Tibial nerve (tissue), 4 donors: ENCODE results near the gene LRP1. TPM values are rescaled to one million over a fixed set of nuclear protein-coding genes. Genes with fewer than 3 reads are reported as not detected.

Experiments used
- DNase-seq, 2 donors: peaks; one replicate each; pipeline ENCODE4 v3.0.0-alpha.2; 2019; ENCODE audit warnings: low spot score in 2 of 2
- H3K27ac ChIP-seq, 4 donors: fragments of 200-600 bp; sonication (generic) in 3 of 4; one replicate each; pipeline ENCODE4 v1.5.1; 2017 to 2019; ENCODE audit warnings: mild to moderate bottlenecking in 1 of 4
- H3K27me3 ChIP-seq, 2 donors: fragments of 200-600 bp; sonication (generic) in 1 of 2; one replicate each; pipeline versions ENCODE4 v1.5.1 to v1.6.0; 2017 to 2019
- H3K36me3 ChIP-seq, 3 donors: fragments of 200-600 bp; sonication (generic); one replicate each; pipeline ENCODE4 v1.5.1; 2018 to 2019
- H3K4me1 ChIP-seq, 4 donors: fragments of 200-600 bp; sonication (generic) in 3 of 4; one replicate each; pipeline ENCODE4 v1.5.1; 2017 to 2019
- H3K4me3 ChIP-seq, 4 donors: fragments of 200-600 bp; sonication (generic) in 3 of 4; one replicate each; pipeline ENCODE4 v1.5.1; 2017 to 2019; ENCODE audit warnings: mild to moderate bottlenecking in 1 of 4, moderate library complexity in 1 of 4
- H3K9me3 ChIP-seq, 4 donors: fragments of 200-600 bp; sonication (generic) in 3 of 4; one replicate each; pipeline ENCODE4 v1.5.1; 2017 to 2019
- EP300 ChIP-seq, 2 donors: sonication (generic); formaldehyde crosslinking; IDR thresholded peaks; one replicate each; pipeline ENCODE4 v1.6.1; 2017; ENCODE audit warnings: antibody characterized with exemption in 2 of 2, mild to moderate bottlenecking in 1 of 2
- POLR2A ChIP-seq, 2 donors: fragments of 450-650 bp; IDR thresholded peaks; one replicate each; pipeline ENCODE4 v1.6.1; 2017; ENCODE audit warnings: antibody characterized with exemption in 2 of 2, mild to moderate bottlenecking in 2 of 2, moderate library complexity in 2 of 2
- WGBS, 2 donors: methylation state at CpG; one replicate each; pipeline ENCODE4 v1.1.5; 2018; 5-methylcytosine and 5-hydroxymethylcytosine counted together
- total RNA-seq, 4 donors: library from RNA; depleted of rRNA; stranded (reverse); fragments of >200 nt; gene quantifications; one replicate each; pipeline ENCODE4 v1.1.0, GENCODE V29; 2016
- TF ChIP-seq, protein P1 (sequence below), 5 experiments: fragments of 200-600 bp in 3 of 5; fragments of 450-650 bp in 2 of 5; sonication (generic) in 3 of 5; IDR thresholded peaks; one replicate each; pipeline ENCODE4 v1.5.1; 2016 to 2019; ENCODE audit warnings: antibody characterized with exemption in 5 of 5, mild to moderate bottlenecking in 3 of 5, moderate library complexity in 2 of 5

Gene LRP1
- total RNA-seq, 4 donors from 2014 or later, result 410 to 653 (median 527) TPM

- peaks cover 0 to 54% (median 0%) of the 10 kb centered on the region in 4 donors for H3K4me1 ChIP-seq
- H3K27ac ChIP-seq, result peak overlapping the region in 2 of 4 donors; percentile 12 to 45
- TF ChIP-seq POLR2A (IDR thresholded peaks at IDR 0.05) (no peak), EP300 (IDR thresholded peaks at IDR 0.05) (no peak)
- TF ChIP-seq, protein P1, sequence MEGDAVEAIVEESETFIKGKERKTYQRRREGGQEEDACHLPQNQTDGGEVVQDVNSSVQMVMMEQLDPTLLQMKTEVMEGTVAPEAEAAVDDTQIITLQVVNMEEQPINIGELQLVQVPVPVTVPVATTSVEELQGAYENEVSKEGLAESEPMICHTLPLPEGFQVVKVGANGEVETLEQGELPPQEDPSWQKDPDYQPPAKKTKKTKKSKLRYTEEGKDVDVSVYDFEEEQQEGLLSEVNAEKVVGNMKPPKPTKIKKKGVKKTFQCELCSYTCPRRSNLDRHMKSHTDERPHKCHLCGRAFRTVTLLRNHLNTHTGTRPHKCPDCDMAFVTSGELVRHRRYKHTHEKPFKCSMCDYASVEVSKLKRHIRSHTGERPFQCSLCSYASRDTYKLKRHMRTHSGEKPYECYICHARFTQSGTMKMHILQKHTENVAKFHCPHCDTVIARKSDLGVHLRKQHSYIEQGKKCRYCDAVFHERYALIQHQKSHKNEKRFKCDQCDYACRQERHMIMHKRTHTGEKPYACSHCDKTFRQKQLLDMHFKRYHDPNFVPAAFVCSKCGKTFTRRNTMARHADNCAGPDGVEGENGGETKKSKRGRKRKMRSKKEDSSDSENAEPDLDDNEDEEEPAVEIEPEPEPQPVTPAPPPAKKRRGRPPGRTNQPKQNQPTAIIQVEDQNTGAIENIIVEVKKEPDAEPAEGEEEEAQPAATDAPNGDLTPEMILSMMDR (IDR thresholded peaks at IDR 0.05), result no peak
- H3K27me3 ChIP-seq, result no peaks in the 10 kb centered on the region
- 33 to 37% methylated on average over 4 of the region's 4 CpGs for WGBS, 2 donors
- peaks cover 4 to 100% (median 4%) of the 10 kb centered on the region in 3 donors for H3K36me3 ChIP-seq
- no peaks in the 10 kb centered on the region for H3K9me3 ChIP-seq
- DNase-seq, result peak in 1 of 2 donors; percentile 35
- H3K4me3 ChIP-seq, result no peak overlapping the region
Measured at GRCh38 chr12:57171668-57172067, 43.4 kb downstream of the LRP1 start.

DNA sequence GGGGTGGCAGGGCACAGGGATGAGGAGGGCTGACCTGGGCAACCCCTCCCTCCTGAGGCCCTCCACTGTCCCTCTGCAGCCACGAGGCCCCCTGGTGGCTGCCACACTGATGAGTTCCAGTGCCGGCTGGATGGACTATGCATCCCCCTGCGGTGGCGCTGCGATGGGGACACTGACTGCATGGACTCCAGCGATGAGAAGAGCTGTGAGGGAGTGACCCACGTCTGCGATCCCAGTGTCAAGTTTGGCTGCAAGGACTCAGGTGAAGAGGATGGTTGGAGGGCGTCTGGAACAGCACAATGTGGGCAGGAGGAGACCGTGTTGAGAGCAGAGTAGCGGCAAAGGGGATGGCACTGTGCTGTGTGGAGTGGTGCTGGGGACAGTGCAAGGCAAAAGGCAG is 44.8 kb downstream of the LRP1 start:
- TF ChIP-seq EP300 (IDR thresholded peaks at IDR 0.05), result no peak
- TF ChIP-seq, protein P1 (IDR thresholded peaks at IDR 0.05), result peak; percentile 26 to 65 (median 32)
- H3K36me3 ChIP-seq, result peaks cover 0 to 100% (median 9%) of the 10 kb centered on the region in 3 donors
- DNase-seq, result no peak

GRCh38 chr12:57173683-57174082 is 45.4 kb downstream of the LRP1 start:
- Histone ChIP-seq H3K4me3 (no peak overlapping the region), H3K27ac (no peak overlapping the region), H3K27me3 (no peaks in the 10 kb centered on the region), H3K9me3 (no peaks in the 10 kb centered on the region), H3K4me1 (peaks cover 0 to 56% (median 0%) of the 10 kb centered on the region in 4 donors), H3K36me3 (peaks cover 0 to 100% (median 15%) of the 10 kb centered on the region in 3 donors)
- no peak for DNase-seq
- 85 to 87% methylated on average over 14 of the region's 14 CpGs for WGBS, 2 donors
- no peak for TF ChIP-seq EP300 (IDR thresholded peaks at IDR 0.05)
- TF ChIP-seq POLR2A (IDR thresholded peaks at IDR 0.05), result no peak
- TF ChIP-seq, protein P1 (IDR thresholded peaks at IDR 0.05), result no peak

More for the DNA sequence above, 44.8 kb downstream of the LRP1 start:
- no peak overlapping the region for H3K4me3 ChIP-seq
- H3K27me3 ChIP-seq, result no peaks in the 10 kb centered on the region
- H3K4me1 ChIP-seq, result peaks cover 0 to 56% (median 0%) of the 10 kb centered on the region in 4 donors
- peak overlapping the region in 1 of 4 donors; percentile 28 for H3K27ac ChIP-seq
- WGBS, 2 donors, result 65 to 68% methylated on average over 10 to 11 of the region's 11 CpGs
- H3K9me3 ChIP-seq, result no peaks in the 10 kb centered on the region

DNA sequence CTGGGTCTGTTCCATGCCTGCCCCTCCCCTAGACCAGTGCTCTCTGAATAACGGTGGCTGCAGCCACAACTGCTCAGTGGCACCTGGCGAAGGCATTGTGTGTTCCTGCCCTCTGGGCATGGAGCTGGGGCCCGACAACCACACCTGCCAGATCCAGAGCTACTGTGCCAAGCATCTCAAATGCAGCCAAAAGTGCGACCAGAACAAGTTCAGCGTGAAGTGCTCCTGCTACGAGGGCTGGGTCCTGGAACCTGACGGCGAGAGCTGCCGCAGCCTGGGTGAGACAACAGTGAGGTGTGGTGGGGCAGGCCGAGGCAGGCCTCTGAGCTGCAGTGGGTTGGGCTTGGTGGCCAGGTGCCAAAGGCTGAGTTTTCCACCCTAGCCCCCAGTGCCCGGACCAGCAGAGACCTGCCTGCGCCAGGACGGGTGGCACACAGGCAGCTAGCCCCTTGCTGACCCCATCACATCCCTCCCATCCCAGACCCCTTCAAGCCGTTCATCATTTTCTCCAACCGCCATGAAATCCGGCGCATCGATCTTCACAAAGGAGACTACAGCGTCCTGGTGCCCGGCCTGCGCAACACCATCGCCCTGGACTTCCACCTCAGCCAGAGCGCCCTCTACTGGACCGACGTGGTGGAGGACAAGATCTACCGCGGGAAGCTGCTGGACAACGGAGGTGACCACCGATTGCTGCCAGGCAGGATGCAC is 47.3 kb downstream of the LRP1 start:
- Histone ChIP-seq H3K4me1 (peaks cover 0 to 51% (median 0%) of the 10 kb centered on the region in 4 donors), H3K4me3 (no peak overlapping the region), H3K9me3 (no peaks in the 10 kb centered on the region), H3K27me3 (no peaks in the 10 kb centered on the region), H3K27ac (peak overlapping the region in 3 of 4 donors; percentile 5 to 53 (median 23)), H3K36me3 (peaks cover 0 to 100% (median 27%) of the 10 kb centered on the region in 3 donors)
- WGBS, 2 donors, result 48 to 51% methylated on average over 27 to 29 of the region's 29 CpGs
- peak; percentile 89 to 95 for DNase-seq
- TF ChIP-seq POLR2A (IDR thresholded peaks at IDR 0.05) (no peak), EP300 (IDR thresholded peaks at IDR 0.05) (peak in 1 of 2 donors; percentile 60)
- TF ChIP-seq, protein P1 (IDR thresholded peaks at IDR 0.05), result peak; percentile 62 to 95 (median 89)

GRCh38 chr12:57176139-57176477 is 47.8 kb downstream of the LRP1 start:
- peak overlapping the region in 2 of 4 donors; percentile 5 to 53 for H3K27ac ChIP-seq
- H3K27me3 ChIP-seq, result no peaks in the 10 kb centered on the region
- H3K9me3 ChIP-seq, result no peaks in the 10 kb centered on the region
- 85 to 88% methylated on average over 9 of the region's 9 CpGs for WGBS, 2 donors
- H3K4me1 ChIP-seq, result peaks cover 0 to 52% (median 0%) of the 10 kb centered on the region in 4 donors
- H3K4me3 ChIP-seq, result no peak overlapping the region
- peaks cover 0 to 100% (median 29%) of the 10 kb centered on the region in 3 donors for H3K36me3 ChIP-seq
- no peak for DNase-seq
- TF ChIP-seq POLR2A (IDR thresholded peaks at IDR 0.05), result no peak
- no peak for TF ChIP-seq EP300 (IDR thresholded peaks at IDR 0.05)
- TF ChIP-seq, protein P1 (IDR thresholded peaks at IDR 0.05), result peak in 1 of 5 experiments; percentile 13
